K562 (cell line): Measurements from ENCODE around the gene RPL22. TPM values are rescaled to one million over a fixed set of nuclear protein-coding genes. Genes with fewer than 3 reads are reported as not detected.
A peak's percentile ranks its signal among the peaks of the same experiment; 100 is the strongest.

Experiments used
- BACH1 ChIP-seq: fragments of 200-800 bp; sonication (Bioruptor generic); IDR thresholded peaks from 2 replicates; pipeline ENCODE4 v1.6.1; 2016; ENCODE audit warnings: missing genetic modification characterization, missing compliant biosample characterization
- C11orf30 ChIP-seq: fragments of 450-650 bp; IDR thresholded peaks from 2 replicates; pipeline ENCODE4 v1.6.1; 2016; ENCODE audit warnings: low read depth, mild to moderate bottlenecking
- NCOA4 ChIP-seq: fragments of 450-650 bp; IDR thresholded peaks from 2 replicates; pipeline ENCODE4 v1.6.1; 2018; ENCODE audit warnings: mild to moderate bottlenecking; ENCODE audit not compliant: partially characterized antibody
- NFATC3 ChIP-seq: fragments of 450-650 bp; IDR thresholded peaks from 2 replicates; pipeline ENCODE4 v1.6.1; 2017; ENCODE audit warnings: mild to moderate bottlenecking
- RHOXF2B ChIP-seq: fragments of 250-450 bp; sonication (Bioruptor Pico); conservative IDR thresholded peaks from 2 replicates; pipeline ENCODE4 v1.5.1; 2021
- SMARCA4 ChIP-seq: fragments of 450-650 bp; IDR thresholded peaks from 2 replicates; pipeline ENCODE4 v1.6.1; 2016
- SMARCA5 ChIP-seq: fragments of 450-650 bp; IDR thresholded peaks from 2 replicates; pipeline ENCODE4 v1.6.1; 2016
- SMARCC2 ChIP-seq: fragments of 450-650 bp; IDR thresholded peaks from 2 replicates; pipeline ENCODE4 v1.6.1; 2017; ENCODE audit warnings: antibody characterized with exemption, moderate library complexity, mild to moderate bottlenecking, low read depth
- SREBF1 ChIP-seq: fragments of 150-350 bp; IDR thresholded peaks from 2 replicates; pipeline ENCODE4 v1.6.1; 2014; ENCODE audit warnings: antibody characterized with exemption, low read depth, low read length, borderline replicate concordance
- STAT5A ChIP-seq: IDR thresholded peaks from 2 replicates; pipeline ENCODE4 v1.6.1; 2012; ENCODE audit warnings: low read length, inconsistent platforms, borderline replicate concordance
- ZBTB49 ChIP-seq: sonication (generic); formaldehyde crosslinking; IDR thresholded peaks from 2 replicates; pipeline ENCODE4 v1.8.0; 2022; ENCODE audit warnings: missing genetic modification reagents, mild to moderate bottlenecking, borderline replicate concordance
- ZC3H4 ChIP-seq: sonication (generic); formaldehyde crosslinking; IDR thresholded peaks from 2 replicates; pipeline ENCODE4 v1.9.0; 2021; ENCODE audit warnings: missing genetic modification reagents, borderline replicate concordance
- ZNF165 ChIP-seq: fragments of 250-450 bp; sonication (Bioruptor Pico); IDR thresholded peaks from 2 replicates; pipeline ENCODE4 v1.4.0; 2020; ENCODE audit warnings: borderline replicate concordance
- ZNF184 ChIP-seq: sonication (generic); formaldehyde crosslinking; IDR thresholded peaks from 2 replicates; pipeline ENCODE4 v1.5.0; 2020; ENCODE audit warnings: missing genetic modification reagents
- ZNF24 ChIP-seq: fragments of 450-650 bp; IDR thresholded peaks from 2 replicates; pipeline ENCODE4 v1.6.1; 2016
- ZNF263 ChIP-seq: sonication (generic); formaldehyde crosslinking; IDR thresholded peaks from 2 replicates; pipeline ENCODE4 v1.8.0; 2022; ENCODE audit warnings: mild to moderate bottlenecking, missing genetic modification reagents, borderline replicate concordance
- ZNF324 ChIP-seq: fragments of 250-450 bp; sonication (Bioruptor Pico); IDR thresholded peaks from 2 replicates; pipeline ENCODE4 v1.4.0; 2020; ENCODE audit warnings: mild to moderate bottlenecking
- ZNF347 ChIP-seq: fragments of 450-650 bp; formaldehyde crosslinking; IDR thresholded peaks from 2 replicates; pipeline ENCODE4 v1.4.0; 2020; ENCODE audit warnings: low read depth, mild to moderate bottlenecking, moderate library complexity
- ZNF398 ChIP-seq: fragments of 250-450 bp; sonication (Bioruptor Pico); IDR thresholded peaks from 2 replicates; pipeline ENCODE4 v1.8.0; 2021; ENCODE audit warnings: moderate library complexity, mild to moderate bottlenecking, inconsistent platforms
- ZNF764 ChIP-seq: fragments of 250-450 bp; sonication (Bioruptor Pico); IDR thresholded peaks from 2 replicates; pipeline ENCODE4 v1.4.0; 2020; ENCODE audit warnings: low read depth, mild to moderate bottlenecking, moderate library complexity
- polyA plus RNA-seq, 8 experiments: library from polyadenylated mRNA; depleted of rRNA in 4 of 8; stranded (reverse) in 5 of 8; unstranded in 3 of 8; fragments of >200 nt; fragmentation: Nextera tagmentation in 2 of 8; fragmentation: Illumina TruSeq in 1 of 8; extraction: Ambion mirVana in 2 of 8; extraction: Trizol in 1 of 8; gene quantifications; 2 replicates each; pipeline versions ENCODE4 v1.2.1 to v1.2.3, GENCODE V29; 2011 to 2014; ENCODE audit warnings: inconsistent platforms in 1 of 8, missing spikeins in 1 of 8
- total RNA-seq, 7 experiments: library from RNA; depleted of rRNA in 6 of 7; stranded (reverse); fragments of >200 nt in 6 of 7; fragmentation: Illumina TruSeq in 2 of 7; extraction: Trizol in 2 of 7; gene quantifications; 2 replicates each; pipeline versions ENCODE4 v1.2.1 to v1.2.3, GENCODE V29; 2011 to 2021; ENCODE audit warnings: low replicate concordance in 1 of 7
- TF ChIP-seq, protein P1 (sequence below): sonication (generic); formaldehyde crosslinking; IDR thresholded peaks from 2 replicates; pipeline ENCODE4 v1.8.0; 2022; ENCODE audit warnings: missing genetic modification reagents, mild to moderate bottlenecking, moderate library complexity, borderline replicate concordance
- TF ChIP-seq, protein P2 (sequence below), 2 experiments: fragments of 450-650 bp; conservative IDR thresholded peaks; 2 replicates each; pipeline ENCODE4 v1.6.1; 2017; ENCODE audit warnings: mild to moderate bottlenecking in 2 of 2, moderate library complexity in 2 of 2
- TF ChIP-seq, protein P3 (sequence below): fragments of 250-450 bp; sonication (Bioruptor Pico); IDR thresholded peaks from 2 replicates; pipeline ENCODE4 v1.8.0; 2021; ENCODE audit warnings: borderline replicate concordance, mild to moderate bottlenecking, moderate library complexity; ENCODE audit not compliant: poor library complexity, severe bottlenecking

The RPL22 gene
- total and polyA plus RNA-seq, 9 of the 15 experiments (the other 6 are each of a cell fraction or from before 2014, with no cell fraction given), result 467 to 1,165 (median 607) TPM

- TF ChIP-seq, protein P1, sequence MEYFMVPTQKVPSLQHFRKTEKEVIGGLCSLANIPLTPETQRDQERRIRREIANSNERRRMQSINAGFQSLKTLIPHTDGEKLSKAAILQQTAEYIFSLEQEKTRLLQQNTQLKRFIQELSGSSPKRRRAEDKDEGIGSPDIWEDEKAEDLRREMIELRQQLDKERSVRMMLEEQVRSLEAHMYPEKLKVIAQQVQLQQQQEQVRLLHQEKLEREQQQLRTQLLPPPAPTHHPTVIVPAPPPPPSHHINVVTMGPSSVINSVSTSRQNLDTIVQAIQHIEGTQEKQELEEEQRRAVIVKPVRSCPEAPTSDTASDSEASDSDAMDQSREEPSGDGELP, result peak; percentile 22; the same call in 1 of the 2 replicates
- no peak for TF ChIP-seq ZNF398
- no peak for TF ChIP-seq ZNF24
- TF ChIP-seq NFATC3, result no peak
- TF ChIP-seq SMARCC2, result no peak
- TF ChIP-seq SMARCA5, result no peak
- TF ChIP-seq ZNF184 (CRISPR knock-in tag), result no peak
- TF ChIP-seq C11orf30, result no peak
- TF ChIP-seq ZNF764 (CRISPR knock-in tag), result no peak
- no peak for TF ChIP-seq ZBTB49 (CRISPR knock-in tag)
- peak; percentile 90 for TF ChIP-seq ZNF263 (CRISPR knock-in tag)
- TF ChIP-seq SREBF1, result no peak
- TF ChIP-seq ZC3H4 (CRISPR knock-in tag), result no peak
- TF ChIP-seq STAT5A, result no peak
- TF ChIP-seq, protein P2, sequence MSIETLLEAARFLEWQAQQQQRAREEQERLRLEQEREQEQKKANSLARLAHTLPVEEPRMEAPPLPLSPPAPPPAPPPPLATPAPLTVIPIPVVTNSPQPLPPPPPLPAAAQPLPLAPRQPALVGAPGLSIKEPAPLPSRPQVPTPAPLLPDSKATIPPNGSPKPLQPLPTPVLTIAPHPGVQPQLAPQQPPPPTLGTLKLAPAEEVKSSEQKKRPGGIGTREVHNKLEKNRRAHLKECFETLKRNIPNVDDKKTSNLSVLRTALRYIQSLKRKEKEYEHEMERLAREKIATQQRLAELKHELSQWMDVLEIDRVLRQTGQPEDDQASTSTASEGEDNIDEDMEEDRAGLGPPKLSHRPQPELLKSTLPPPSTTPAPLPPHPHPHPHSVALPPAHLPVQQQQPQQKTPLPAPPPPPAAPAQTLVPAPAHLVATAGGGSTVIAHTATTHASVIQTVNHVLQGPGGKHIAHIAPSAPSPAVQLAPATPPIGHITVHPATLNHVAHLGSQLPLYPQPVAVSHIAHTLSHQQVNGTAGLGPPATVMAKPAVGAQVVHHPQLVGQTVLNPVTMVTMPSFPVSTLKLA (conservative IDR thresholded peaks at IDR 0.05), result peak; percentile 76 to 78
- TF ChIP-seq BACH1 (tag), result no peak
- no peak for TF ChIP-seq NCOA4
- TF ChIP-seq RHOXF2B, result no peak
- TF ChIP-seq ZNF324 (CRISPR knock-in tag), result no peak
- TF ChIP-seq SMARCA4, result no peak
- TF ChIP-seq ZNF347 (CRISPR knock-in tag), result no peak
- TF ChIP-seq ZNF165, result no peak
- TF ChIP-seq, protein P3, sequence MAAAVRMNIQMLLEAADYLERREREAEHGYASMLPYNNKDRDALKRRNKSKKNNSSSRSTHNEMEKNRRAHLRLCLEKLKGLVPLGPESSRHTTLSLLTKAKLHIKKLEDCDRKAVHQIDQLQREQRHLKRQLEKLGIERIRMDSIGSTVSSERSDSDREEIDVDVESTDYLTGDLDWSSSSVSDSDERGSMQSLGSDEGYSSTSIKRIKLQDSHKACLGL (CRISPR knock-in tag), result no peak
These were observed 50.7 kb downstream of the RPL22 start (continued) for GRCh38 chr1:6148497-6149241.
